ENCODE measurements around the gene FGF18.

- TF ChIP-seq MYC (IDR thresholded peaks at IDR 0.05; ENCODE audit: insufficient read depth, insufficient read length, insufficient replicate concordance, low read length, severe bottlenecking) = no peak
- no peak for TF ChIP-seq TBL1XR1 (IDR thresholded peaks at IDR 0.05; ENCODE audit: low read depth, low read length)
- no peak for TF ChIP-seq CHD2 (IDR thresholded peaks at IDR 0.05; ENCODE audit: borderline replicate concordance, low read depth, low read length)
Observed at GRCh38 chr5:171432583-171433351, 13.3 kb downstream of the FGF18 start.
